Loucy (cell line): ENCODE measurements around the gene OTP.

ENCODE experiments used
- H2AFZ ChIP-seq: fragments of 200-600 bp; sonication (generic); 2 replicates; pipeline ENCODE4 v1.6.0; 2016; ENCODE audit warnings: antibody characterized with exemption, mild to moderate bottlenecking, low read length, moderate library complexity
- H3F3A ChIP-seq: fragments of 200-600 bp; 2 replicates; pipeline ENCODE4 v1.6.0; 2016; ENCODE audit warnings: antibody characterized with exemption, low read depth, mild to moderate bottlenecking
- H3K27me3 ChIP-seq: fragments of 200-600 bp; sonication (generic); 2 replicates; pipeline ENCODE4 v1.6.1; 2014; ENCODE audit warnings: low read length, mild to moderate bottlenecking; ENCODE audit not compliant: insufficient read depth, poor library complexity, severe bottlenecking
- H3K36me3 ChIP-seq: fragments of 200-600 bp; sonication (generic); 2 replicates; pipeline ENCODE4 v1.6.1; 2016; ENCODE audit warnings: low read length; ENCODE audit not compliant: insufficient read depth
- H3K4me1 ChIP-seq: fragments of 200-600 bp; sonication (generic); 2 replicates; pipeline ENCODE4 v1.5.1; 2014; ENCODE audit warnings: low read length, mild to moderate bottlenecking; ENCODE audit not compliant: insufficient read depth, poor library complexity, severe bottlenecking
- H3K4me2 ChIP-seq: fragments of 200-600 bp; sonication (generic); 2 replicates; pipeline ENCODE4 v1.6.0; 2014; ENCODE audit warnings: antibody characterized with exemption, low read length, low read depth, mild to moderate bottlenecking; ENCODE audit not compliant: poor library complexity, severe bottlenecking
- H3K4me3 ChIP-seq: fragments of 200-600 bp; sonication (generic); 2 replicates; pipeline ENCODE4 v1.5.1; 2014; ENCODE audit warnings: low read length, mild to moderate bottlenecking, mixed read lengths; ENCODE audit not compliant: poor library complexity, severe bottlenecking
- H3K79me2 ChIP-seq: fragments of 200-600 bp; sonication (generic); 2 replicates; pipeline ENCODE4 v1.6.1; 2014; ENCODE audit warnings: low read length; ENCODE audit not compliant: insufficient read depth
- H3K9ac ChIP-seq: fragments of 200-600 bp; sonication (generic); 2 replicates; pipeline ENCODE4 v1.6.0; 2014; ENCODE audit warnings: mild to moderate bottlenecking, low read depth, low read length, moderate library complexity; ENCODE audit not compliant: poor library complexity, severe bottlenecking
- H3K9me2 ChIP-seq: fragments of 200-600 bp; sonication (generic); replicated peaks from 2 replicates; pipeline ENCODE4 v1.6.1; 2016; ENCODE audit warnings: low read depth, low read length, mixed read lengths
- H3K9me3 ChIP-seq: fragments of 200-600 bp; sonication (generic); 2 replicates; pipeline ENCODE4 v1.6.1; 2014; ENCODE audit warnings: mild to moderate bottlenecking, antibody characterized with exemption, low read length, low read depth; ENCODE audit not compliant: insufficient read depth
- H4K20me1 ChIP-seq: fragments of 200-600 bp; sonication (generic); 2 replicates; pipeline ENCODE4 v1.6.0; 2014; ENCODE audit warnings: antibody characterized with exemption, low read length, mild to moderate bottlenecking; ENCODE audit not compliant: insufficient read depth, poor library complexity, severe bottlenecking
- CTCF ChIP-seq: fragments of 200-600 bp; sonication (generic); conservative IDR thresholded peaks from 2 replicates; pipeline ENCODE4 v1.5.1; 2014; ENCODE audit warnings: mild to moderate bottlenecking, antibody characterized with exemption, low read length
- EZH2phosphoT487 ChIP-seq: fragments of 200-600 bp; IDR thresholded peaks from 2 replicates; pipeline ENCODE4 v1.6.1; 2018; ENCODE audit warnings: antibody characterized with exemption, mild to moderate bottlenecking, moderate library complexity, borderline replicate concordance

The OTP gene

GRCh38 chr5:77599679-77600078 is 38.8 kb downstream of the OTP start:
- no peak overlapping the region for H3K4me2 ChIP-seq
- no peaks in the 10 kb centered on the region for H3K36me3 ChIP-seq
- TF ChIP-seq EZH2phosphoT487 (no peak), CTCF (no peak)
- H3F3A ChIP-seq: no peaks in the 10 kb centered on the region
- no peaks in the 10 kb centered on the region; the same call in 1 of the 2 replicates for H3K9me3 ChIP-seq
- no peak overlapping the region for H3K4me3 ChIP-seq
- H3K9ac ChIP-seq: no peak overlapping the region
- no peaks in the 10 kb centered on the region for H3K4me1 ChIP-seq
- H3K79me2 ChIP-seq: no peaks in the 10 kb centered on the region
- H4K20me1 ChIP-seq: no peaks in the 10 kb centered on the region
- H3K9me2 ChIP-seq: no peaks in the 10 kb centered on the region
- no peaks in the 10 kb centered on the region for H3K27me3 ChIP-seq
- H2AFZ ChIP-seq: no peak overlapping the region

- H3K27me3 ChIP-seq: no peaks in the 10 kb centered on the region
- no peaks in the 10 kb centered on the region for H3K36me3 ChIP-seq
- 0 out of 2 replicates have a peak, but pooled peaks cover 5% of the 10 kb centered on the region for H3K9me3 ChIP-seq
- H3K79me2 ChIP-seq: no peaks in the 10 kb centered on the region
- H4K20me1 ChIP-seq: no peaks in the 10 kb centered on the region
- H3F3A ChIP-seq: no peaks in the 10 kb centered on the region
- no peak overlapping the region for H3K4me2 ChIP-seq
- H3K4me1 ChIP-seq: no peaks in the 10 kb centered on the region
- no peak overlapping the region for H2AFZ ChIP-seq
- no peak overlapping the region for H3K9ac ChIP-seq
- H3K4me3 ChIP-seq: no peak overlapping the region
- H3K9me2 ChIP-seq: no peaks in the 10 kb centered on the region
- no peak for TF ChIP-seq CTCF
- no peak for TF ChIP-seq EZH2phosphoT487
Observed at GRCh38 chr5:77590347-77590746, 48.2 kb downstream of the OTP start.

GRCh38 chr5:77588175-77588574 is 50.3 kb downstream of the OTP start:
- no peaks in the 10 kb centered on the region for H3K4me1 ChIP-seq
- H4K20me1 ChIP-seq: no peaks in the 10 kb centered on the region
- no peak overlapping the region for H3K4me3 ChIP-seq
- TF ChIP-seq EZH2phosphoT487: no peak
- no peak for TF ChIP-seq CTCF
- no peak overlapping the region for H3K4me2 ChIP-seq
- no peaks in the 10 kb centered on the region for H3K36me3 ChIP-seq
- no peak overlapping the region for H2AFZ ChIP-seq
- H3K27me3 ChIP-seq: no peaks in the 10 kb centered on the region
- H3F3A ChIP-seq: no peaks in the 10 kb centered on the region; the same call in 1 of the 2 replicates
- H3K9ac ChIP-seq: no peak overlapping the region
- no peaks in the 10 kb centered on the region for H3K79me2 ChIP-seq
- no peaks in the 10 kb centered on the region for H3K9me2 ChIP-seq
- H3K9me3 ChIP-seq: 0 out of 2 replicates have a peak, but pooled peaks cover 5% of the 10 kb centered on the region
